ENCODE measurements around the gene OLFM2. TPM values are rescaled to one million over a fixed set of nuclear protein-coding genes. Genes with fewer than 3 reads are reported as not detected.

OLFM2 gene
- total RNA-seq (2022; extraction: Qiagen RNA extraction; ENCODE audit: low read depth): 8.6 to 12.8 TPM (median 10.4 TPM) in 5 replicates

GRCh38 chr19:9936326-9937000 lies at the start of gene OLFM2:
Gene OLFM2, minus strand, starts transcription at chr19:9936515. Its CDS starts 149 bp downstream, at chr19:9936366.

GRCh38 chr19:9834726-9835506 lies 101.4 kb downstream of the OLFM2 start, which contains the start of gene PIN1:
Gene PIN1, plus strand, starts transcription at chr19:9835318. Its CDS starts 27 bp downstream, at chr19:9835345.

DNA sequence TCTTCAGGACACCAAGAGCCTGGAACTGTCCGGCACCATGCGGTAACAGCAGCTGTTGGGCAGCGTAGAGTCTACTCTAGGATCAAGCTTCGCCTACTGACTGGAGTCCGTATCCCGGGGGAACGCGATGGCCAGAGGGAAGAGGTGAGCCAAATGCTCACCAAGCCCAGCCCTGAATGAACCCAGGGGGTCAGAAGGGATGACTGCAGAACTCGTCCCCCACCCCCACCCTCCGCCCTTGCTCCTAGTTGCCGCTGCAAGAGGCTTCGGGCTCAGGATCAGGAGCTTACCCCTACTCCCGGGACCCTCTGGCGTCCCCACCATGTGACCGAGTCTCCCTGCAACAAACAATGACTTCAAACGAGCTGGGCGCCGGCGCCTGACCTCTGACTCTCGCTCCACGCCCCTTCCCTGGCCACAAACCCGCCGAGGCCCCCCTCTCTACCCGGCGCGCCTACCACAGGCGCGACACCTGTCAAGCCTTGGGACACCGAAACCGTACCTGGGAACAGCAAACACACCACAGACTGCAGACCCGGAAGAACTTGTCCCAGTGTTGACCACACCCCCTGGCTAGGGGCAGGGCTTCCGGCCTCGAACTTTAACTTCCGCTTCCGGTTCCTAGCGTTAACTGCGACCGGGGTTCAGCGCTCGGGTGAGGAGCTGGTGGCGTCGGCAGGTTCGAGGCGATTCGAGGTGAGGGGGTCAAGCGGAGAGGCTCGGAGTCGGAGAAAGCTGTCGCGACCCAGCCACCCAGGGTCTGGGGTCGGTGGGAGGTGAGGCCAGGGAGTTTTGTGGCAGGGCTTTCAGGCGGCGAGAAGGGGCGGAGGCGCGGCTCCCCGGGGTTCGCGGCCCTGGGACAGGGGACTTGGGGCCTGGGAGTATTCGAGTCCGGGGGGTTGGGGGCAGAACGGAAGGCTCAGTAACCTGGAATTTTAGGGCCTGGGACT lies 108.8 kb downstream of the OLFM2 start, which contains the start of gene UBL5:
TSS of gene UBL5 (plus strand) at position 630 of the 950 bp plus-strand sequence. CDS start 420 bp downstream, outside the sequence.

GRCh38 chr19:9818734-9819595 lies 117.3 kb downstream of the OLFM2 start, which contains the start of gene FBXL12:
Gene FBXL12, minus strand, starts transcription at chr19:9819079. Its CDS starts 266 bp downstream, at chr19:9818813.

Other genes starting within 250 kb of the OLFM2 start
- gene ZNF846, start 167.8 kb downstream of the OLFM2 start, total RNA-seq (2022; extraction: Qiagen RNA extraction; ENCODE audit: low read depth): 0.94 to 1.5 TPM (median 1.4 TPM) in 5 replicates
- 11.4 to 14.7 TPM (median 13.2 TPM) in 5 replicates for gene FBXL12, start 117.4 kb downstream of the OLFM2 start, total RNA-seq (2022; extraction: Qiagen RNA extraction; ENCODE audit: low read depth)
- gene UBL5, start 108.6 kb downstream of the OLFM2 start, total RNA-seq (2022; extraction: Qiagen RNA extraction; ENCODE audit: low read depth): 405 to 503 TPM (median 425 TPM) in 5 replicates
- 58.5 to 81.9 TPM (median 76.9 TPM) in 5 replicates for gene PIN1, start 101.2 kb downstream of the OLFM2 start, total RNA-seq (2022; extraction: Qiagen RNA extraction; ENCODE audit: low read depth)
- gene COL5A3, start 74.0 kb upstream of the OLFM2 start, total RNA-seq (2022; extraction: Qiagen RNA extraction; ENCODE audit: low read depth): 2.6 to 3.6 TPM (median 3.3 TPM) in 5 replicates
- gene RDH8, start 77.0 kb upstream of the OLFM2 start, total RNA-seq (2022; extraction: Qiagen RNA extraction; ENCODE audit: low read depth): 0.14 to 0.31 TPM (median 0.28 TPM) in 4 of 5 replicates, not detected in the other
- 6.4 to 8.6 TPM (median 7.5 TPM) in 5 replicates for gene SHFL, start 149.8 kb upstream of the OLFM2 start, total RNA-seq (2022; extraction: Qiagen RNA extraction; ENCODE audit: low read depth)
- 0.06 to 0.23 TPM (median 0.09 TPM) in 3 of 5 replicates, not detected in the others for gene ANGPTL6, start 166.2 kb upstream of the OLFM2 start, total RNA-seq (2022; extraction: Qiagen RNA extraction; ENCODE audit: low read depth)
- 42.9 to 59.9 TPM (median 49.7 TPM) in 5 replicates for gene PPAN, start 169.8 kb upstream of the OLFM2 start, total RNA-seq (2022; extraction: Qiagen RNA extraction; ENCODE audit: low read depth)
- gene P2RY11, start 175.2 kb upstream of the OLFM2 start, total RNA-seq (2022; extraction: Qiagen RNA extraction; ENCODE audit: low read depth): 5.2 to 10.9 TPM (median 7.6 TPM) in 5 replicates
- gene EIF3G, start 183.4 kb upstream of the OLFM2 start, total RNA-seq (2022; extraction: Qiagen RNA extraction; ENCODE audit: low read depth): 151 to 181 TPM (median 159 TPM) in 5 replicates

Measured in A549 treated with GW870086 at 1 μM for 4 hours (cell line).